OCI-LY1 (cell line): Measurements from ENCODE around the gene OR10H4.

ENCODE experiments used
- H2AFZ ChIP-seq: fragments of 200-600 bp; sonication (generic), shearing (Covaris generic); 2 replicates; pipeline ENCODE4 v1.6.0; 2014; ENCODE audit warnings: antibody characterized with exemption, mild to moderate bottlenecking, low read length
- H3F3A ChIP-seq: fragments of 200-600 bp; sonication (generic), shearing (Covaris generic); 2 replicates; pipeline ENCODE4 v1.6.0; 2014; ENCODE audit warnings: mild to moderate bottlenecking, antibody characterized with exemption, low read length, moderate library complexity; ENCODE audit not compliant: insufficient read depth
- H3K27ac ChIP-seq: fragments of 200-600 bp; sonication (generic); 2 replicates; pipeline ENCODE4 v1.5.1; 2014; ENCODE audit warnings: low read length, mixed run types, mild to moderate bottlenecking, low read depth; ENCODE audit not compliant: poor library complexity, severe bottlenecking
- H3K27me3 ChIP-seq: fragments of 200-600 bp; sonication (generic); 2 replicates; pipeline ENCODE4 v1.6.0; 2014; ENCODE audit warnings: antibody characterized with exemption, mild to moderate bottlenecking, low read length, moderate library complexity; ENCODE audit not compliant: insufficient read depth
- H3K36me3 ChIP-seq: fragments of 200-600 bp; sonication (generic); 2 replicates; pipeline ENCODE4 v1.6.1; 2014; ENCODE audit warnings: mild to moderate bottlenecking, antibody characterized with exemption, low read length, moderate library complexity, mixed read lengths; ENCODE audit not compliant: insufficient read depth
- H3K4me1 ChIP-seq: fragments of 200-600 bp; sonication (generic); 2 replicates; pipeline ENCODE4 v1.5.1; 2014; ENCODE audit warnings: mild to moderate bottlenecking, low read length, moderate library complexity; ENCODE audit not compliant: insufficient read depth, severe bottlenecking
- H3K4me2 ChIP-seq: fragments of 200-600 bp; sonication (generic), shearing (Covaris generic); 2 replicates; pipeline ENCODE4 v1.6.1; 2014; ENCODE audit warnings: low read length
- H3K4me3 ChIP-seq: fragments of 200-600 bp; sonication (generic); 2 replicates; pipeline ENCODE4 v1.5.1; 2014; ENCODE audit warnings: low read length, low read depth, mild to moderate bottlenecking, mixed read lengths; ENCODE audit not compliant: poor library complexity, severe bottlenecking
- H3K79me2 ChIP-seq: fragments of 200-600 bp; shearing (Covaris generic); 2 replicates; pipeline ENCODE4 v1.6.1; 2016; ENCODE audit warnings: mixed run types, low read length, mixed read lengths; ENCODE audit not compliant: insufficient read depth
- H3K9ac ChIP-seq: fragments of 200-600 bp; sonication (generic), shearing (Covaris generic); 2 replicates; pipeline ENCODE4 v1.6.1; 2014; ENCODE audit warnings: mild to moderate bottlenecking, low read length, mixed read lengths
- H3K9me2 ChIP-seq: fragments of 200-600 bp; sonication (generic), shearing (Covaris generic); 2 replicates; pipeline ENCODE4 v1.6.1; 2014; ENCODE audit warnings: low read depth, mild to moderate bottlenecking, low read length, mixed read lengths
- H3K9me3 ChIP-seq: fragments of 200-600 bp; shearing (Covaris generic); 2 replicates; pipeline ENCODE4 v1.6.1; 2014; ENCODE audit warnings: low read length, mixed read lengths
- H4K20me1 ChIP-seq: fragments of 200-600 bp; sonication (generic), shearing (Covaris generic); 2 replicates; pipeline ENCODE4 v1.6.0; 2016; ENCODE audit warnings: mild to moderate bottlenecking, low read length; ENCODE audit not compliant: insufficient read depth
- CTCF ChIP-seq: fragments of 200-600 bp; sonication (generic), shearing (Covaris generic); IDR thresholded peaks from 2 replicates; pipeline ENCODE4 v1.5.1; 2017; ENCODE audit warnings: mild to moderate bottlenecking, antibody characterized with exemption, low read length, moderate library complexity, mixed read lengths
- EZH2 ChIP-seq: fragments of 200-600 bp; sonication (generic), shearing (Covaris generic); IDR thresholded peaks from 2 replicates; pipeline ENCODE4 v1.8.0; 2017; ENCODE audit warnings: borderline replicate concordance, mixed run types, mild to moderate bottlenecking, antibody characterized with exemption, low read length, moderate library complexity, mixed read lengths

The OR10H4 gene

GRCh38 chr19:15998166-15998565 is 49.4 kb downstream of the OR10H4 start:
- Histone ChIP-seq H3K9me2 (no peaks in the 10 kb centered on the region), H3K9me3 (no peaks in the 10 kb centered on the region), H2AFZ (no peak overlapping the region), H3K9ac (no peak overlapping the region), H3F3A (no peaks in the 10 kb centered on the region), H4K20me1 (no peaks in the 10 kb centered on the region), H3K4me1 (no peaks in the 10 kb centered on the region), H3K27ac (no peak overlapping the region), H3K4me2 (no peak overlapping the region), H3K36me3 (no peaks in the 10 kb centered on the region), H3K27me3 (no peaks in the 10 kb centered on the region), H3K79me2 (no peaks in the 10 kb centered on the region), H3K4me3 (no peak overlapping the region)
- TF ChIP-seq EZH2 = no peak
- TF ChIP-seq CTCF = no peak
